ENCODE measurements around the gene APOBEC3F.
"Not testable (repeated sequence)": the region's sequence is repeated elsewhere in the genome, so short reads cannot be mapped to it uniquely, and the experiment has no call there.

Gene APOBEC3F

DNA sequence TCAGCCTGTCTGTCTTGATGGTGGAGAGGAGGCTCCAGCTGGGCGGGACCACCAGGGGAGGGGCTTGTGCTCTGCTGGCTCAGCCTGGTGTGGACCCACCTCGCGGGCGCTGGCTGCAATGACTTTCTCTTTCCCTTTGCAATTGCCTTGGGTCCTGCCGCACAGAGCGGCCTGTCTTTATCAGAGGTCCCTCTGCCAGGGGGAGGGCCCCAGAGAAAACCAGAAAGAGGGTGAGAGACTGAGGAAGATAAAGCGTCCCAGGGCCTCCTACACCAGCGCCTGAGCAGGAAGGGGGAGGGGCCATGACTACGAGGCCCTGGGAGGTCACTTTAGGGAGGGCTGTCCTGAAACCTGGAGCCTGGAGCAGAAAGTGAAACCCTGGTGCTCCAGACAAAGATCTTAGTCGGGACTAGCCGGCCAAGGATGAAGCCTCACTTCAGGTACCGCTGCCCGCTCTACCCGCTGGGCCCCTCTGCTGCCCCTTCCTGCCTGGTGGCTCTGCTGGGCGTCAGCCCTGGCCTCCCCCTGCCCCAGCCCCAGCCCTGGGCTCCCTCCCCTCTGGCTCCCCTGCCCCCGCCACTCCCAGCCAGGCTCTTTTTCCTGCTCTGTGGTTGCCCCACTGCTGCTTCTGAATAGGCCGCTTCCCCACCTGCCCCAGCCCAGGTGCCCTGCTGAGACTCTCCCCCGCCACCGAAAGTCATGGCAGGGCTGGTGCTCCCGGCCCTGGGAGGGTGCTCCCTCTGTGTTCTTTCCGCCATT lies at the start of gene APOBEC3F:
Gene APOBEC3F, plus strand, starts transcription at position 327 of the 759 bp plus-strand sequence. Its CDS starts 97 bp downstream, at position 424.
- DNase-seq (ENCODE audit: low read depth, low spot score): not testable (repeated sequence)

DNA sequence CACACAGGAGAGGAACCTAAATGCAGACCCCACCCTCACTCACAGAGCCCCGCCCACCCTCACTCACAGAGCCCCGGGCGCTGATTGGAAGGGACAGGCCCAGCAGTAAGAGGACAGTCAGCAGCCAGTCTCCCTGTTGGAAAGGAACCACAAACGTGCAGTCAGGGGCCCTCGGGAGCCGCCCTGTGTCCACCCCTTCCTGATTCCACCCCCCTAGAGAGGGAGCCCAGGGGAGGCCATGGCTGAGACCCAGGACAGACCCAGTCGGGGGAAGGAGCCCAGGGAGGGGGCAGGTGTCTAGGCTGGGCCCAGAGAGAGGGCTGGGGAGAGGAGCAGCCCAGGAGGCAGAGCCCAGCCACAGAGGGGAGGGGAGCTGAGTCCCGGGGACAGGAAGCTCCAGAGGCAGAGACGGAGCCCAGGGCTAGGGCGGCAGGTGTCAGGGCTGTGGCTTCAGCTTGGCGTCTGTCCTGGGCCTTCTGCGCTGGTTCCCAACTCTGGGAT lies 47.7 kb upstream of the APOBEC3F start:
- DNase-seq (ENCODE audit: low read depth, low spot score): not testable (repeated sequence)

DNA sequence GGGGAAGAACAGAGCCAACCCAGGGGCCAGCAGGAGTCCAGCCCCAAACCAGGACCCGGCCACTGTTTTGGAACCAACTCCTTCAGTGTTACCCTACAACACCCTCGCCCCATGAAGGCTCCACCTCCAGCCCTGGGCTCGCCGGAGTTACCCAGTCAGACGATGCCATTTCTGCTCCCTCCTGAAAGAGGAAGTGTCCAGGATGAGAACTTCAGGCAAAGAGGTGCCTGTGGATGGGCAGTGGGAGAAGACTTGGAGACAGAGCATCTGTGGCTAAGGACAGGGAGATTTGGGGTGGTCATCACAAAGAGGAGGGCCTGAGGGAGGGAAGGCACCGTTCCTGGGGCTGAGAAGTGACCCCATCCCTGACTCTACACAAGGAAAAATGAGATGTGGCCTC lies 44.6 kb upstream of the APOBEC3F start:
- DNase-seq (ENCODE audit: low read depth, low spot score): no peak

DNA sequence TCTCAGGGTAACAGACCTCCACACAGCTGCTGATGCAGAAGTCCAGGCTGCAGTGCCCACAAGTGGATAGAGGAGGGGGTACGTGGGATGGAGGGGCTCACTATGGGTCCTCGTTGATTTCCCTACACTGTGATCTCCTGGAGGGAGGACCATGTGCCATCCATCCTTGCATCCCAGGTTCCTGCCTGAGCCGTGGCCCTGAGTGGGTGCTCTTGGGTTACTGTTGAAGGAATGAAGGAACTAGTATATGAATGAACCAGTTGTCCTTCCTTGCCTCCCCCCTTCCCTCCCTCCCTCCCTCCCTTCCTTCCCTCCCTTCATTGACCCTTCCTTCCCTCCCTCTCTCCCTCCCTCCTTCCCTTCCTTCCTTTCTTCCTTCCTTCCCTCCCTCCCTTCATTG lies 43.1 kb upstream of the APOBEC3F start:
- DNase-seq (ENCODE audit: low read depth, low spot score): no peak

DNA sequence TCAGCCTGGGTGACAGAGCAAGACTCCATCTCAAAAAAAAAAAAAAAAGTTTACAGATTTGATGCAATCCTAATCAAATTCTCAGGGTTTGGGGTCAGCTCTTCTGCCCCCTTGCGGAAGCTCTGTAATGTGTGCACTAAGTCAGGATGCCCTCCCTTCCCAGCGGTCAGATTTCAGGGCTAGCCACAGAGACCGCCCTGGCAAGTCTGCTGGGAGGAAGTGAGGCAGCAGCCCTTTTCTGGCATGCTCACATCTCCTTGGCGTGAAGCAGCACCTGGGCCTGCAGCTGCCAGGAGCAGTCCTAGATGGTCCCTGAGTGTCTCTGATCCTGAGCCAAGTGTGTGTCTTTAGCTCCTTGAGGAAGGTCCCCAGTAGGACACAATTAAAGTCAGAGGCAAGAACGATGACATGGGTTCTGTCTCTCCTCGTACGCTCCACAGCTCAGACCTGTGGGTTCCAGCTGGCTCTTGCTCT lies 37.5 kb upstream of the APOBEC3F start:
- DNase-seq (ENCODE audit: low read depth, low spot score): peak; percentile 73

DNA sequence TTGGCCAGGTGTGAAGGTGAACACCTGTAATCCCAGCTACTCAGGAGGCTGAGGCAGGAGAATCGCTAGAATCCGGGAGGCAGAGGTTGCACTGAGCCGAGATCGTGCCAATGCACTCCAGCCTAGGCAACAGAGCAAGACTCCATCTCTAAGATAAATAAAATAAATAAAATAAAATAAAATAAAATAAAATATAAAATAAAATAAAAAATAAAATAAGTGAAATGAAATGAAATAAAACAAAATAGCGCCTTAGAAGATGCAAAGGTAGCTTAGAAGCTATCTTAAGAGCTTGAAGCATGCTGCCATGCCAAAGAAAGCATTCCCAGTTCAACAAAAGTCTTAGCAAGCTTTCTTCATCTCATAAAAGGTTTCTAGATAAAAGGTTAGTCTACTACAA lies 33.5 kb upstream of the APOBEC3F start:
- no peak for DNase-seq (ENCODE audit: low read depth, low spot score)

DNA sequence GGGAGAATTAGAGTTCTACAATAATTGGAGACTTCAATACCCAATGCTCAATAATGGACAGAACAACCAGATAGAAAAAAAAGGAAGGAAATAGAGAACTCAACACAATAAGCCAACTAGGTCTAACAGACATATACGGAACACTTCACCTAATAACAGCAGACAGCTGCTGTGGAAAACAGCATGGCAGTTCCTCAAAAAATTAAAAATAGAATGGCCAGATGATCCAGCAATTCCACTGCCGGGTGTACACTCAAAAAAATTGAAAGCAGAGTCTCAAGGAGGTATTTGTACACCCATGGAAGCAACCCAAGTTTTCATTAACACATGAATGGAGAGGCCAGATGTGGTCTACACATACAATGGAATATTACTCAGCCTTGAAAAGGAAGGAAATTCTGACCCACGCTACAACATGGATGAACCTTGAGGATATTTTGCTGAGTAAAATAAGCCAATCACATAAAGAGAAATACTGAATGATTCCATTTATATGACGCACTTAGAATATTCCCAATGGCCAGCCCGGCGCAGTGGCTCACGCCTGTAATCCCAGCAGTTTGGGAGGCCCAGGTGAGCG lies 32.3 kb upstream of the APOBEC3F start:
- DNase-seq (ENCODE audit: low read depth, low spot score): not testable (repeated sequence)

DNA sequence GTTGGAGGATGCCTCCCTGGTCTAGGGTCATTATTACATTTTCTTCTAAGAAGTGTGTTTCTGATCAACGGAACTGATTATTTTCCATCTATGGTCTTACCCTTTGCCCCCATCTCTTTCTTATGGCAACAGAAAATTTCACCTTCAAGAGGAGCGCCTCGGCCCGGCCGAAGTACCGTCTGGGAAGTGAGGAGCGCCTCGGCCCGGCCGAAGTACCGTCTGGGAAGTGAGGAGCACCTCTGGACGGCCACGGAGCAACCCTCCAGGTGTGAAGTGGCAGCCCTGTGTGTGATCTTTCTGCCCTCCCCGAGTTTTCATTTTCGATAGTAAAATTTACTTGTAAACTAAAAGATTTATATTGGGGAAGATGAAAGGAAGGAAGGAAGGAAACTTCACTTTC lies 29.7 kb upstream of the APOBEC3F start:
- no peak for DNase-seq (ENCODE audit: low read depth, low spot score)

DNA sequence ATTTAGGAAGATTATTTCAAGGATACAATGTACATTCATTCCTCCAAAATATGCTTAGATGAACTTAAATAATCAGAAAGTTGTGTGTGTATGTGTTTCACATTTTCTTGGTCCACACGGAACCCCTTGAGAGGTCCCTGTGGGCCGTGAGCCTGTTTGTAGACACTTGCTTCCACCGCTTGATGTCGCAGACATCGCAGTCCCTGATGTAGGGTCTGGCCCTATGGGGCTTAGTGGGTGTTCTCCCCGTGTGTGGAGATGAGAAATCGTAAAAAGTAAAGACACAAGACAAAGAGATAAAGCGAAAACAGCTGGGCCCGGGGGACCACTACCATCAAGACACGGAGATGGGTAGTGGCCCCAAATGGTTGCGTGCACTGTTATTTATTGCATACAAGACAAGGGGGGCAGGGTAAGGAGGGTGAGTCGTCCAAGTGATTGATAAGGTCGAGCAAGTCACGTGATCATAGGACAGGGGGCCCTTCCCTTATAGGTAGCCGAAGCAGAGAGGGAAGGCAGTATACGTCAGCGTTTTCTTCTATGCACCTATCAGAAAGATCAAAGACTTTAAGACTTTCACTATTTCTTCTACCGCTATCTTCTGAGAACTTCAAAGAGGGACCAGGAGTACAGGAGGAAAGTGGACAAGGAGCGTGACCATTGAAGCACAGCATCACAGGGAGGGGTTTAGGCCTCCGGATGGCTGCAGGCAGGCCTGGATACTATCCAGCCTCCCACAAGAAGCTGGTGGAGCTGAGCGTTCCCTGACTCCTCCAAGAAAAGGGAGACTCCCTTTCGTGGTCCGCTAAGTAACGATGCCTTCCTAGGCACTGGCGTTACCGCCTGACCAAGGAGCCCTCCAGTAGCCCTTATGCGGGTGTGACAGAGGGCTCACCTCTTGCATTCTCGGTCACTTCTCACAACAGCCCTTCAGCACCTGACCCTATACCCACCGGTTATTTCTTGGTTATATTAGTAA lies 27.8 kb upstream of the APOBEC3F start:
- DNase-seq (ENCODE audit: low read depth, low spot score): no peak

DNA sequence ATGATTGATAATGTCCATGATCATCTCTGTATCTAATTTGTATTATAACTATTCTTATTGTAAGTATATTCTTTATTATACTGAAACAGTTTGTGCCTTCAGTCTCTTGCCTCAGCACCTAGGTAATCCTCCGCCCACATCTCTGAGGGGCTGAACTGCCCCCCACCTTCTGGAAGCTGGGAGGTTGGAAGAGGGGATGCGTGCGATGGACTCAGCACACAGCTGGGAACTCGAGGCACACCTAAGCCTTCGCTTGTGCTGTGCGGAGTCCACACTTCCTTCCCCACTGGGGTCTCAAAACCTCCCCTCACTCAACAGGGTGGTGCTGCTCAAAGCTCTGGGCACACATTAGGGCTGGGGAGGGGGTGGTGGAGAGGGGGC lies 27.1 kb upstream of the APOBEC3F start:
- DNase-seq (ENCODE audit: low read depth, low spot score): not testable (repeated sequence)

DNA sequence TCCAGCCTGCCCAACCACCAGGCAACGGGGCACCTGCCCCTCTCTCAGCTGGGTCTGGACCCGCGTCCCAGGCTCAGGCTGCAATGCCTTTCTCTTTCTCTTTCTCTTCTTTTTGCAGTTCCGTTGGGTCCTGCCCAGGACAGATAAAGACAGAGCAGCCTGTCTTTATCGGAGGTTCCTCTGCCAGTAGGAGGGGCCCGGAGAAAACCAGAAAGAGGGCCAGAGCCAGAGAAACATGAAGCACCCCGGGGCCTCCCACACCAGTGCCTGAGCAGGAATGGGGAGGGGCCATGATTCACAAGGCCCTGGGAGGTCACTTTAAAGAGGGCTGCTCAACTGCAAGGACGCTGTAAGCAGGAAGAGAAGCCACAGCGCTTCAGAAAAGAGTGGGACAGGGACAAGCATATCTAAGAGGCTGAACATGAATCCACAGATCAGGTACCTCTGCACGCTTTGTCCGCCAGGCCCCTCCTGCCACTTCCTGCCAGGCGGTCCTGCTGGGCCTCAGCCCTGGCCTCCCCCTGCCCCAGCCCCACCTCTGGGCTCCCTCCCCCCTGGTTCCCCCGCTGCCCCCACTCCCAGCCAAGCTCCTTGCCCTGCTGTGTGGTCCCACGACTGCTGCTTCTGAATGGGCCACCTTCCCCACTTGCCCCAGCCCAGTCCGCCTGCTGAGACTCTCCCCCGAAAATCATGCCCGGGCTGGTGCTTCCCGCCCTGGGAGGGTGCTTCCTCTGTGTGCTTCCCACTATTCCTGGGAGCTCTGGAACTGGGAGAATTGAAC lies 26.5 kb upstream of the APOBEC3F start, which contains the start of gene APOBEC3C:
Gene APOBEC3C, plus strand, starts transcription at position 316 of the 781 bp plus-strand sequence. Its CDS starts 106 bp downstream, at position 422.
- DNase-seq (ENCODE audit: low read depth, low spot score): no peak

DNA sequence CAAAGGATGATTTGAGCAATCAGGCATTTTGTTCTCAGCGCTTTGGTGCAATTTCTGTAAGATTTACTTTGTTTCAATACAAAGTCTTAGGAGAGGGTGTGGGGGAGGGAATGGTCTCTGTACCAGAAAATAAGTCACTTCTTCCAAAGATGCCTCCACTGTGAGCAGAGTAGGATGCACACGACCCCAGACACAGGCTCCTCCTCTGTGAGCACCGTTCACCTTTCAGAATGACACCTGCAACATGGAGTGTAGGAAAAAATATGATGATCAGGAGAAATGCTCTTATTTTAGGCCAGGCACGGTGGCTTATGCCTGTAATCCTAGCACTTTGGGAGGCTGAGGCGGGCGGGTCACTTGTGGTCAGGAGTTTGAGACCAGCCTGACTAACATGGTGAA lies 25.9 kb upstream of the APOBEC3F start:
- DNase-seq (ENCODE audit: low read depth, low spot score): not testable (repeated sequence)

DNA sequence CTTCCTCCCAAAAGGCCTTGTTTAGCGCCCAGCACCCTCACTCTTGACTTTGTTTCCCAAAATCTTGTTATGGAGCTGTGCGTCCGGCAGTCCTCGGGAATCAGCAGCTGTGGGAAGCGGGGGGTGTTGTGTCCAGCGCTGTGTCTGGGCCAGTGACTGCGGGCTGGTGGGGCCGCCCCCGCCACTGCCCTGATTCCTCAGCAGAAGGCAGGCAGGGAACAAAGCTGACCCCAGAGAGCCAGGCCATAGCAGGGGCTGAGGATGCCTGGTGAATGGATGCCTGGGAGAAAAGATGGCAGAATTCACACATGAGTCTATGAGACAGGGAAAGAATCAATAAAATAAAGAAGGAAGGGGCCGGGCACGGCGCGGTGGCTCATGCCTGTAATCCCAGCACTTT lies 24.1 kb upstream of the APOBEC3F start:
- DNase-seq (ENCODE audit: low read depth, low spot score): no peak

DNA sequence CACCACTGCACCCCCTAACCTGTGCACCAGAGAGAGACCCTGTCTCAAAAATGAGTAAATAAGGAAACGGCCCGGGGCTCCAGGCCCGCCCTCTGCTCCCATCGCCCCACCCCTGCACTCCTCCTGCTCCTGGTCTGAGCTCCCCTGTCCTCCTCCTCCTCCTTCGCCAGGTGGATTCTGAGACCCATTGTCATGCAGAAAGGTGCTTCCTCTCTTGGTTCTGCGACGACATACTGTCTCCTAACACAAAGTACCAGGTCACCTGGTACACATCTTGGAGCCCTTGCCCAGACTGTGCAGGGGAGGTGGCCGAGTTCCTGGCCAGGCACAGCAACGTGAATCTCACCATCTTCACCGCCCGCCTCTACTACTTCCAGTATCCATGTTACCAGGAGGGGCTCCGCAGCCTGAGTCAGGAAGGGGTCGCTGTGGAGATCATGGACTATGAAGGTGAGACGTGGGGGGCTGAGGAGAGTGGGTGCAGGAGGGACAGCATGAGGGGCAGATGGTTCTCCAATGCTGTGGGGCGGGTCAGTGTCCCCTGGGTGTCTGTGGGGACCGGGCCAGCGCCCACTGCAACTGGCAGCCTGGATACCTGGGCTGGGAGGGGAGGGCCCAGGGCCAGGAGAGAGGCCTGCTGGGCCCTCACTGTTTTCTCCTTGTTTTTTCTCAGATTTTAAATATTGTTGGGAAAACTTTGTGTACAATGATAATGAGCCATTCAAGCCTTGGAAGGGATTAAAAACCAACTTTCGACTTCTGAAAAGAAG lies 22.9 kb upstream of the APOBEC3F start:
- peak; percentile 90 for DNase-seq (ENCODE audit: low read depth, low spot score)

DNA sequence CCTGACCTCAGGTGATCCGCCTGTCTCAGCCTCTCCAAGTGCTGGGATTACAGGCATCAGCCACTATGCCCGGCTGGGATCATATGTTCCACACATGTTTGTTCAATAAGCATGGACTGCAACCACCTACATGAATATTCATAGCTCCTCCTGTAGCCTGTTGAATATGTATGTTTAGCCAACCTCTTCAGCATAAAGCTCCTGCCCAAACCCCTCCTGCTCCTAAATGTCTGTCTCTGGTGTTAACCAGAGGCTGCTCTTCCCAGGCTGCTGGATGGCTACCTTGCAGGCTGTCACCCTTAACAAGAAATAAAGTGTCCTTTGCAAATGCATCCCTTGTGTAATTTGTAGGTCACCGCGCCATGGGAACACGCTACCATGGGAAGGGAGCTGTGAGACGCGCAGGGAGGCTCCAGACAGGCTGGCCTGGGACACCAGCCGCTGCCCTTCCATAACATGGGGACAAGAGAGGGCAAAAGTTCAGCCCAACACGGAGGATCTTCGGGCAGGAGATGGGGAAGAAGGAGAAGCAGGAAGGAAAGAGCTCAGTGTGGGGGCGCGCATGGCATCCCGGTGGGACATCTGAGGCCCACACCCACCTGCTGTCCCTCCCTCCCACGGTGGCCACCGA lies 20.5 kb upstream of the APOBEC3F start:
- DNase-seq (ENCODE audit: low read depth, low spot score): not testable (repeated sequence)

DNA sequence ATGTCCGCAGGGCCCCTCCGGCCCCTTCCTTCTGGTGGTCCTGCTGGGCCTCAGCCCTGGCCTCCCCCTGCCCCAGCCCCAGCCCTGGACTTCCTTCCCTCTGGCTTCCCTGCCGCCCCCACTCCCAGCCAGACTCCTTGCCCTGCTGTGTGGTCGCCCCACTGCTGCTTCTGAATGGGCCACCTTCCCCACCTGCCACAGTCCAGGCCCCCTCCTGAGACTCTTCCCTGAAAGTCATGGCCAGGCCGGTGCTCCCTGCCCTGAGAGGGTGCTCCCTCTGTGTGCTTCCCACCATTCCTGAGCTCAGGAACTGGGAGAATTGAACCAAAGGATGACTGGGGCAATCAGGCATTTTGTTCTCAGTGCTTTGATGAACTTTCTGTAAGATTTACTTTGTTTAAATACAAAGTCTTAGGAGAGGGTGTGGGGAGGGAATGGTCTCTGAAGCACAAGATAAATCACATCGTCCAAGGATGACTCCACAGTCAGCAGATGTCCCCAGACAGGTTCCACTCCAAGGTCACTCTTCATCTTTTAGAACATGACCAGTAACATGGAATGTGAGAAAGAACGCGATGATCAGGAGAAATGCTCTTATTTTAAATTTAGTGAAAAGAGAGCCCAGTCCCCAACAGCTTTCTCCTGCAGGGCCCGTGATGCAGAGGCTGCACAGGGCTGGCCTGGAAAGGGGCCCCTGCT lies 19.0 kb upstream of the APOBEC3F start:
- DNase-seq (ENCODE audit: low read depth, low spot score): no peak

DNA sequence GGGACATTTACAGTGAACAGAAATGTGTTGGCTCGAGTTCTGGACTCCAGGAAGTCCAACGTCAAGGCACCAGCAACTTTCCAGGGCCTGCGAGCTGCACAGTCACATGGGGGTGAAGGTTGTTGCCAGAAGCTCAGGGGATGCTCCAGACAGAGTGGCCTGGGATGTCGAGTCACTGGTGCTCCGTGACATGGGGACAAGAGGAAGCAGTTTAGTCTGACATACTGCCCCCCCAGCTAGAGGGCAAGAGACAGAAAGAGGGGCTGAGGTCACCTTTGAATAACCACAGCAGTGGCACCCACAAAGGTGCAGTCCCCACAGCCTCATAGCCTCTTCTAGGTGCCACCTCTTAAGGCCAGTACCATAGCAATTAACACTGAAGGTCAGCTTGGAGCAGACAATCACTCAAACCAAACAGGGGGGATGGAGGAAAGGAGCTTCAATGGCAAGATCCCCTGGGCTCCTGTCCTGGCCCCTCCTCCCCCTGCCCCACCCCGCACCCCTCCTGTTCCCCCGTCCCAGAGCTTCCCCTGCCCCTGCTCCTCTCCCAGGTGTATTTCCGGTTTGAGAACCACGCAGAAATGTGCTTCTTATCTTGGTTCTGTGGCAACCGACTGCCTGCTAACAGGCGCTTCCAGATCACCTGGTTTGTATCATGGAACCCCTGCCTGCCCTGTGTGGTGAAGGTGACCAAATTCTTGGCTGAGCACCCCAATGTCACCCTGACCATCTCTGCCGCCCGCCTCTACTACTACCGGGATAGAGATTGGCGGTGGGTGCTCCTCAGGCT lies 15.9 kb upstream of the APOBEC3F start:
- no peak for DNase-seq (ENCODE audit: low read depth, low spot score)

DNA sequence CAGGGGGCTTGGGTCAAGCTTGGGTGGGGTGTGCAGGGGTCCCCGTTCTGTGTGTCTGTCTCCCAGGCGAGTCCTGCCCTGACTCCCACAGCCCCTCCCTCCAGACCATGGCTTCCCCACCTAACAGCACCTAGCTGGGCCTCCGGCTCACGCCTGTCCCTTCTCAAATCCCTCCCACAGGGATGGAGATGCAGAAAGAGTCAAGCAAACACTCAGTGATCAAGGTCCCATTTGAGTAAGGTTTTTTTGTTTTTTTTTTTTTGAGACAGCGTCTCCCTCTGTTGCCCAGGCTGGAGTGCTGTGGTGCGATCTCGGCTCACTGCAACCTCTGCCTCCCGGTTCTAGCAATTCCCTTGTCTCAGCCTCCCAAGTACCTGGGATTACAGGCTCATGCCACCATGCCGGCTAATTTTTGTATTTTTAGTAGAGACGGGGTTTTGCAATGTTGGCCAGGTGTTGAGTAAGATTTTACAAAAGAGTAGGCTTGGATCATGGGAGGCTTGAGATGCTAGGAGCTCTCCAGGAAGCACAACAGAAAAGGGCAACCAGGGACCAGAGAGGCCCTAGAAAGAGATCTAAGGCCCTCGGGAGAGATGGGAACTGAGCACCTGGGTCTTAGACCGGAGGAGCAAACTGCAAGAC lies 14.0 kb upstream of the APOBEC3F start:
- no peak for DNase-seq (ENCODE audit: low read depth, low spot score)
